HT-29 (cell line): ENCODE data around the gene RPL28. TPM values are rescaled to one million over a fixed set of nuclear protein-coding genes. Genes with fewer than 3 reads are reported as not detected.

ENCODE experiments used
- DNase-seq: peaks from one replicate; pipeline ENCODE4 v3.0.0-alpha.2; 2015; ENCODE audit warnings: low spot score
- total RNA-seq: library from RNA; depleted of rRNA; stranded (reverse); fragments of >200 nt; shearing (Covaris generic); gene quantifications from 2 replicates; pipeline ENCODE4 v1.2.3, GENCODE V29; 2014

Gene RPL28
- total RNA-seq, 1 experiment from 2014 or later, result 1,134 TPM

DNA sequence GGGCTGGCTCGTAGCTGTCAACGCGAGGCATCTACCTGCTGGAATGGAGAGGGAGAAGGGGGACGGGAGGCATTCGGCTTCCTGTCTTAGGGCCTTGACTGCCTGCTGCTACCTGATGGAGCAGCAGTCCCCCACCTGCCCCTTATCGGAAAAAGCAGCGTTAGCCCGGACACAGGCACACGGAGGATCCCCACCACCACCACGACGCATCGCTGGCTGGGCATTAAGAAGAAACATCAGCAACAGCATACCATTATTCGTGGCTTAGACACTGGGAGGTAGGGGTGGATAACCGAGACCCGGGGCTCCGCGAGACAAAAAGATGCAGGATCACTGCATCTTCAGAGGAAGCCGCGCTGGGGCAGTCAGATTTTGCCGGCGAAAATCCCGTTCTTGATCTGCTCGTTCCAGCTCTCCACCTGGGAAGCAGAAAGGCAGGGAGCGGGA, 32.4 kb upstream of the RPL28 start:
- no peak for DNase-seq

- peak; percentile 78 for DNase-seq
Observed at GRCh38 chr19:55353803-55354697, 31.7 kb upstream of the RPL28 start.

- DNase-seq, result no peak
Observed at GRCh38 chr19:55354698-55355212, 31.0 kb upstream of the RPL28 start, which contains the start of gene COX6B2. TSS of gene COX6B2 (minus strand) at chr19:55354719. CDS start at chr19:55354521, 198 bp downstream.

DNA sequence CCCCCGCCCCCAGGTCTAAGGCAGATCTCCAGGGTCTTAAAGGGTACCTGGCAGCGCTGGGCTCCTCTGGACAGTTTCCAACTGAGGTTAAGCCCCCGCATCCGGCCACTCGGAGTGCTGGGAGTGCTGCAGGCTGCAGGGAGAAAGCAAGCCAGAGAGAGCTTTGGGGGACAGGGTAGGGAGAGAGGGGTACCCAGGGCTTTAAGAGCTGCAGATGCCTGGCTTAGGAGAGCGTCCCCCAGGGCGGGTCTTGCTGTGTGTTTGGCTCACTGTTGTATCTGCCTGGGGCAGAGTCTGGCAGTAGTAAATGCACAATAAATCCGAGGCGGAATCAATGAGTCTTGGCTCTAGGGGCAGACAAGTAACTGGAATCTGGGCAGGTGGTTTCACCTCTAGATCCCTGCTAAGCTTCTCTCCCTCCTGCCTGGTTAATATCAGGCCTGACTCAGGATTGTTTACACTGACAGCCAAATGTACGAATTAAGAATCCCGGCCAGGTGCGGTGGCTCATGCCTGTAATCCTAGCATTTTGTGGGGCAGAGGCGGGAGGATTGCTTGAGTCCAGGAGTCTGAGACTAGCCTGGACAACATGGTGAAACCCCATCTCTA, 30.4 kb upstream of the RPL28 start:
- no peak for DNase-seq

GRCh38 chr19:55358493-55358892, 27.2 kb upstream of the RPL28 start:
- DNase-seq, result no peak

DNA sequence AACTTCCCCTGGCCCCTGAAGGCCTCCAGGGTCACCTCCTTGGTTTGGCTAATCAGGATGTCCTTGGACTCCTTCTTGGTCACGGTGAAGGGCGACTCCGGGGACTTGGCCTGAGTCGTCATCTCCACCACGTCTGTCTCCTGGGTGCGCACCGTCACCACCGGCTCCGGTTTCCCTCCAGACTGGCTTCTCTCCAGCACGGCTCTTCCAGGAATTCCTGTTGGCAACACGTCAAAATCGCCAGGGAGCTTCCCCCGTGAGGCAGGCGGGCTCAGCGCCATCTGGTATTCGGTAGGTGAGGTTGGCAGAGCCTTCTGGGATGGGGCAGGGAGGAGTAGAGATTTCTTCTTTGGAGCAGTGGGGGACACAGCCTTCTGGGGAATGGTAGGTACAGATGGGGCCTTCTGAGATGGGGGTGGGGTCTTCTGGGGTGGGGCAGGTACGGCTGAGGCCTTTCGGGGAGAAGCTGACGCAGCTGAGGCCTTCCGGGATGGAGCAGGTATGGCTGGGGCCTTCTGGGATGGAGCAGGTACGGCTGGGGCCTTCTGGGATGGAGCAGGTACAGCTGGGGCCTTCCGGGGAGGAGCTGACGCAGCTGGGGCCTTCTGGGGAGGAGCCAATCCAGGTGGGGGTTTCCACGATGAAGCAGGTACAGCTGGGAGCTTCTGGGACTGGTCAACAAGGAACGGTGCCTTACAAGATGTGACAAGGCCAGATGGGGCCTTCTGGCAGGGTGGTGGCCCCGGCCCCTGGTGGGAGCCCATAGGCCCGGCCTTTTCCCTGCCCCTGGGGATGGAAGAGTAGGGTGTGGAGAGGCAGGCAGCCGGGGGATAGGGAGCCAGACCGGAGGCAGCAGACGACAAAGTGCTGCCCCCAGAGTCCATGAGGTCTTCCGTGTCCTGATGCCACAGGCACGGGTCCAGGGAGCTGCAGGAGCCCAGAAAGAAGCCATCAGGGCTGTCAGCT, 26.5 kb upstream of the RPL28 start:
- no peak for DNase-seq

DNA sequence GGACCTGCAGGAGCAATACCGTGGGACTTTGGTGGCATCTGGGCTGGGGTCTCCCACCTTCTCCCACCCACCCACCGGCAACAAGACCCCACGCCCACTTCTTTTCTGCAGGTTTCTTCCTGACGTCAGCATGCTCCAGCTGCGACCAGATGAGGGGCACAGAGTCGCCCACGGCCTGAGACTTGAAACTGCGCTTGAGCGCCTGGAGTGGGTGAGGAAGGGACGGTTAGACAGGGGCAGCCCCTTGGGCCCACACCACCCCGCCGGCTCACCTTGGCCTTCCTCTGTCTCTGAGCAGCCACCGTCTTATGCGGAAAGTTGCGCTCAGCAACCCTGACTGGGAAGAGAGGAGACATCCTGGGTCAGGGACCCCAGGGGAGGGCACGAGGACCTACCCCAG, 24.8 kb upstream of the RPL28 start:
- no peak for DNase-seq

GRCh38 chr19:55362174-55362989, 23.4 kb upstream of the RPL28 start:
- DNase-seq, result no peak

DNA sequence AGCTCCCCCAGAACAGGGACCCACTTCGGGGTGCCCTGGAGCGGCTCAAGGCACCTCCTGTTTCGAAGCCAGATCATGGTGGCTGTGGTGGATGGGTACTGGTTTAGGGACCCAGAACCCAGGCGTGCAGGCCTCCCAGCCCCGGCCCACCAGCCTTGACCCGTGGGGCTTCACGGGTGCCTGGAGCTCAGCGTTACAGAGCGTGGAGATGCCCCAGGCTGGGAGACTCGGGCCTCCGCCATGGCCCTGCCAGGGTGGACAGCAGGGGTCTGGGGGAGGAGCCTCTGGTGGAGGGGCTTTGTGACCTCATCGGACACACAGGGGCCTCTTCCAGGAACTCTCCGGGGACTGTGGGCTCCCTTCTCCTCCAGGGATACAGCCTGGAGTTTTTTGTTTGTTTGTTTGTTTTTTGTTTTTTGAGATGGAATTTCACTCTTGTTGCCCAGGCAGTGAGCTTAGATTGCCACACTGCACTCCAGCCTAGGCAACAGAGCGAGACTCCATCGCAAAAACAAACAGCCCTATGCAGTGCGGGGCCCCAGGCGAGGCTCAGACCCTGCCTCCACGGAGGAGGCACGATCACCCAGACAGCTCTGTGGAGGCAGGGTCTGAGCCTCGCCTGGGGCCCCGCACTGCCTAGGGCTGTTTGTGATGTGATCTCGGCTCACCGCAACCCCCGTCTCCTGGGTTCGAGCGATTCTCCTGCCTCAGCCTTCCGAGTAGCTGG, 22.6 kb upstream of the RPL28 start, which contains the start of gene GARIN5B:
Gene GARIN5B (minus strand): TSS at position 271 of the 727 bp plus-strand sequence. CDS start 194 bp downstream, at position 77.
- no peak for DNase-seq

- no peak for DNase-seq
Observed at GRCh38 chr19:55365245-55365644, 20.5 kb upstream of the RPL28 start.

DNA sequence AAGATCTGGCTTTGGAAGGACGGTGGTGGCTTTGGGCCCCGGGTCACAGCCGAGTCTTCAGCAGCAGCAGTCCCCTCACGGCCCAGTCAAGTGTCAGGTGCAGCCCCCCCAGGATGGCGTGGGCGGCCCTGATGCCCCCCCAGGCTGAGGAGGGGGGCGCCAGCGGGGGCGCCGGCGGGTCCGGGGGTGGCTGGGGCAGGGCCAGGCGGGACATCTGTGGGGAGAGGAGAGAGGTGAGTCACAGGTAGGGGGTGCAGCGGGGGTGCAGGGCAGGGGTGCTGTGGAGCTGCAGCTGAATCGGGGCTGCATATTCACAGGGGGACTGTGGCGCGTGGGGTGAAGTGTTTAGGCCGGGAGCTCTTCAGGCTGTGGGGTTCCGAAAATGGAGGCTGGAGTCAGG, 19.8 kb upstream of the RPL28 start:
- no peak for DNase-seq

GRCh38 chr19:55366790-55367189, 18.9 kb upstream of the RPL28 start:
- no peak for DNase-seq

DNA sequence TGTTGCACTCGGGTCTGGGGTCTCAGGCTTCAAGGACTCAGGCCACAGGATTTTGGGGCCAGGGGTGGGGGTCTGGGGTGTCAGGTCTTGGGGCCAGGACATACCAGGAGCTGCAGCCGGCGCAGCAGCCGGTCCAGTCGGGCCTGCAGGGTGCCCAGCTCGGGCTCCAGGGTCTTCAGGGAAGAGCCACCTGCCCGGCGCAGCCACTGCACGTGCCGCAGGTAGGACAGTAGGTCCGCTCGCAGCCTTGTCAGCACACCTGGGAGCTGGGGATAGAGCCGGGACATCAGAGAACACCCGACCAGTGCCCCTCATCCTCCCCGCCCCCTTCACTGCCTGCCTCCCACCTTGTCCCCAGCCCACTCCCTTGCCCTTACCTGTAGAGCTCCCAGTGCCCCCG, 17.6 kb upstream of the RPL28 start:
- no peak for DNase-seq

- no peak for DNase-seq
Observed at GRCh38 chr19:55368701-55369563, 16.8 kb upstream of the RPL28 start.

DNA sequence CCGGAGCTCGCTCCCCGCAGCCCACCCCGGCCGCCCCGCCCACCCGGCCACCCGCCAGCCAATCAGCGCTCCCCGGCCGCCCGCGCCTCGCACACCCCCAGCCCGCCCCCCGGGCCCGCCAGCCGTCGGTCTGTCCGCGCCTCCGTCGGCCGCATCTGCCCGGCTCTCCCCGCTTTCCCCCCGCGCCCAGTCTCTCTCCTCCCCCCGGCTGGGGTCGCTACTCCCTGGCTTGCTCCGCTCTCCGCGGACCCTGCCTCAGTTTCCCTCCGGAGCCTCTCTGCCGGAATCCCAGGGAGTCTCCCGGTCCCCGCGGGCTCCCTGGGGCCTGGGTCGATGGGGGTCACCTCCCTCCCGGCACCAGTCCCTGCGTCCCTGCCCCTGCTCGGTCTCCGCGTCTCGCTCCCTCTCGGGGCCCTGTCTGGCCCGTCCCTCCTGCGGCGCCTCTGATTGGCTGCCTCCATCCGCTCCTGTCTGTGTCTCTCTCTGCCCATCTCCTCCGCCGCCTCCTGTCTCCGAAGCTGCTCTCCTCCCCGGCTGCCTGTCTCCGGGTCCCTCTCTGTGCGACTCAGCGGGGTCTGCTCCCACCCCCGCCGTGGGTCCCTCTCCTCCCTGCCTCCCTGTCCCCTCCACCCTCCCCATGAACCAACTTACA, 16.0 kb upstream of the RPL28 start:
- DNase-seq, result no peak

DNA sequence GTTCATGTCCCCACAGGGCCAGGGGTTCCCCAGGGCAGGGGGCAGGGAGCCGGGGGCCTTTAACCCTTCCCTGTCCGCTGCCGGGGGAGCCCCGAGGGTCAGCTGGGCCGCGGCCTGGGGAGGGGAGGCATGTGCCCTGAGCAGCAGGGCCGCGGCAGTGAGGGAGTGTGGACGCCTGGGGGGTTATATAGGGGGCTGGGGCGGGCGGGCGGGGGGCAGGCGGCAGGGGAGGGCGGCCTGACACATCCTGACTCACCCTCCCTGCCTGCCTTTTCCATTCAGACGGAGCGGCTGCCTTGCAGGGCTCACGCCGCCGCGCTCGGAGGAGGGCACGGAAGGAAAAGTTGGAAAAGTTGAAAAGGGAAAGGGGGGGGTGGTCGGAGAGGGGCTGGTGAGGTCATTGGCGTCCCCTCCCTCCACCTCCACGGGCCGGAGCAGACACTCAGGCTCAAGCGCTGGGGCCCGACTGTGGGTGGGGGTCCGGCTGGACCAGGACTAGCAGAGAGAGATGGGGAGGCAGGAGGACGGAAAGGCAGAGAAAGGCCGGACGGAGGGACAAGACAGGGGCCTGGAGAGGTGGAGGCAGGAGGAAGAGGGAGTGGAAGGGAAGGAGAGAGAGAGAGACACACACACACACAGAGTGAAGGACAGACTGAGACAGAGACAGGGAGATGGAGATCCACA, 15.3 kb upstream of the RPL28 start, which contains the start of gene IL11:
Gene IL11 (minus strand): TSS at position 159 of the 684 bp plus-strand sequence. CDS start 153 bp downstream, at position 6.
- DNase-seq, result no peak

DNA sequence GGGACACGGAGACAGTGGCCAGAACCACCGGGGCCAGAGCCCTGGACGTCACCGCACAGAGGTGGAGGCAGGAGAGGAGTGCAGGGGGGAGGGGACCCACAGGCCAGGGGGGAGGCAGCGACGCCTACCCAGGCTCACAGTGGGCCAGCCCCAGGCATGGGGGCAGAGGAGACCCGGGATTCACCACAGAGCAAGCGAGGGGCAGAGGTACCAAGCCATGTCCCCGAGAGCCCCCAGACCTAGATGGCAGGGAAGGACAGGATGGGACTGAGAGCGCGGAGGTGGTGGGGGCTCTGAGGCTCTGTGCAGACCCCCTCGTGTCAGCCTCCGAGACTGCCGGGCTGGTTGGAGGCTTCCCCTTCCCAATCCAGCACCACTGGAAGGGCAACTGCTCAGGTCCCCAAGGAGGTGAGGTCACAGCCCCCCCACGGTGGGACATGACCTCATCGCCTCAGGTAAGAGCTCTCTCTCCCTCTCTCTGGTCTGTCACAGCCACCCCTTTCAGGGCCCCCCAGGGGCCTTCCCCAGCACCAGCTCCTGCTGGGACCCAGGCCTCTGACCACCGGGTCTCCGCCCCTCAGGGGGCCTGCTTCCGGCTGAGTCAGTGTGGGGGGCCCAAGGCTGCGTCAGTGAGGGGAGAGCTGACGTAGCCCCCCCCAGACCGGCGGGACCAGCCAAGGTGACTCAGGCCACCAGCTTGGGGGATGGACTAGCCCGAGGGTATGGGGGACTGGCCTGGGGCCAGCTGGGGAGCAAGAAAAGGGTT, 13.2 kb upstream of the RPL28 start:
- no peak for DNase-seq
